ENCODE data around the gene DMD.
"Not testable (repeated sequence)": the region's sequence is repeated elsewhere in the genome, so short reads cannot be mapped to it uniquely, and the experiment has no call there.

DMD gene

GRCh38 chrX:33149580-33149979 lies 61.8 kb downstream of the DMD start:
- DNase-seq, result no peak

GRCh38 chrX:33149085-33149484 lies 62.3 kb downstream of the DMD start:
- no peak for DNase-seq

DNA sequence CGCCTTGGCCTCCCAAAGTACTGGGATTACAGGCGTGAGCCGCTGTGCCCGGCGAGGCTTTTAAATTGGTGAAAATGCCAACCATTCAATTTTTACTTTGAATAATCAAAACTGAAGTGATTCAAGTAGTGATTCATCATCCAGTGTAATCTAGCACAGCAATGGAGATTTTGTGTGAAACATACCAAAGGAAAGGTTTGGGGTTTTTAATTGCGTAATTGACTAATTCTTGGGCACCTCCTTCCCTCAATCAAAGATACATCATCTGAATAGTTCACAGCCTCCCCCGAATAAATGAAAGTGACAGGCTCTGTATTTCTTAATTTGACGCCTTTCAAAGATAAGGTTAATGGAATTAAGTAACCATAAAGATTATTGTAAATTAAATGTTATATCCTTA lies 69.0 kb downstream of the DMD start:
- DNase-seq, result no peak

DNA sequence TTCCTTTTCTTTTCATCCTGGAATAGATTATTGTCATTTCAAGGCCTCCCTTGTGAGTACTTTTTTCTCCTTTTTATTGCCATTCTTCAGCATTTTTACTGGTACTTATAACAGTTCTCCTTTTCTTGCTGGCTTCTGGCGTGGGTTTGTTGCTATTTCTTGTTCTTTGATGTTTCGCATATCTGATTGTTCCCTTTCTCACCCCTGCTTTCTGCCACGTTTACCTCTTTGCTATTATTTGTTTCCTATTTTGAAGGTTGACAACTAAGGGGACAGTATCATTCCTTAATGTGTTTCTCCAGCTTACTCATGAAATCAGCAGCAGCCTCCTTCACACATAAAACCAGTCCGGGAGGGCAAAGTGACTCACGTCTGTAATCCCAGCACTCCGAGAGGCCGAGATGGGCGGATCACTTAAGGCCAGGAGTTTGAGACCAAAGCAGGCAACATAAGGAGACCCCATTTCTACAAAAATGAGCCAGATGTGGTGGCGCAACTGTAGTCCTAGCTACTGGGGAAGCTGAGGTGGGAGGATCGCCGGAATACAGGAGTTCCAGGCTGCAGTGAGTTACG lies 72.6 kb downstream of the DMD start:
- peak; percentile 83 for DNase-seq

- DNase-seq, result no peak
Measured at GRCh38 chrX:33134164-33134563, 77.2 kb downstream of the DMD start.

DNA sequence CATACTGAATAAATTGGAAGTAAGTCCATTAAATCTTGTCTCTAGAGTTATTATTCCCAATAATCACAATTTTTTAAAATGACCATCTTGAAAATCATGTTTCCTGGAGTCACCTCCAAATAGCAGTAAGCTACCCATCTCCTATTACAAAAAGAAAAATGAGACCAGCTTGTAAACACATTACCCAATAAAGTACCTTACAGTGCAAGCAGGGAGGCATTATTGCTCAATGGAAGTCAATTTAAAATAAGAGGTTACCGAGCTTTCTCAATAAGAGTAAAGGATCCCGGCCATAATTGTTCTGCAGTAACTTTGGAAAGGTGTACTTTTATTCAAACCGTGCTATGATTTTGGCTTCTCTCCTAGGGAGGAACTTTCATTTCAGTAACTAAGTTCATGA lies 78.0 kb downstream of the DMD start:
- DNase-seq, result no peak

DNA sequence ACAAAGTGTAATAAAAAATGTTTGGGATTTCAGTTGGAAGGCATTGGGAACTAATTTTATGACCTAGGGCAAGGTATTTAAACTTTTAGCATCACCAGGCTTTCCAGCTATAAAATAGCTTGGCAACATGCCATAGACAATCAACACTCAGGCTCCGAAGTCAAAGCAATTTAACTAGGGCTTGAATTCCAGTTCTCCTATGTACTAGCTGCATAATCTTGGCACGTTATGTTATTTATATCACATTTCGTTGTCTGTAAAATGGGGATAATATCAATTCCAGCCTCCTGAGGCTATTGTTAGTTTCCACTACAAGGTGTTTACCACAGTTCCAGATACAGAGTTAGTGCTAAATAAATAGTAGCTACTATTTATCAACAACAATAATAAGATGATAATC lies 78.8 kb downstream of the DMD start:
- DNase-seq, result no peak

GRCh38 chrX:33129607-33130006 lies 81.7 kb downstream of the DMD start:
- no peak for DNase-seq

GRCh38 chrX:33128048-33128805 lies 83.1 kb downstream of the DMD start:
- no peak for DNase-seq

GRCh38 chrX:33126469-33126868 lies 84.9 kb downstream of the DMD start:
- DNase-seq, result no peak

- DNase-seq, result no peak
Measured at GRCh38 chrX:33109858-33110257, 101.5 kb downstream of the DMD start.

DNA sequence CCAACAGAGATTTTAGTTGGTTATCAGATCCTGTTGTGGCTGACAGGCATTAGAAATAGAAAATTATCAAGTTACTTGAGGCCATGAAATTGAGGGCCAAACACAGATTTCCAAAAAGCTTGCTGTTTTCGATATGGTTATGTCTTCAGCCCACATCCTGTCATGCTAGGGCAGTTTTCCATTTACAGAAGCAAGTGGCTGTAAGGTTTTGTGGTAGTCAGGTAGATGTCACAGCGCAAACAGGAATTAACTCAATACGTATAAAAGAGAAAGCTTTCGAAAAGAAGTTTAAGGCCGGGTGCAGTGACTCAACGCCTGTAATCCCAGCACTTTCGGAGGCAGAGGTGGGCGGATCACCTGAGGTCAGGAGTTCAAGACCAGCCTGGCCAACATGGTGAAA lies 104.6 kb downstream of the DMD start:
- DNase-seq, result no peak

- no peak for DNase-seq
Measured at GRCh38 chrX:33095079-33095478, 116.3 kb downstream of the DMD start.

DNA sequence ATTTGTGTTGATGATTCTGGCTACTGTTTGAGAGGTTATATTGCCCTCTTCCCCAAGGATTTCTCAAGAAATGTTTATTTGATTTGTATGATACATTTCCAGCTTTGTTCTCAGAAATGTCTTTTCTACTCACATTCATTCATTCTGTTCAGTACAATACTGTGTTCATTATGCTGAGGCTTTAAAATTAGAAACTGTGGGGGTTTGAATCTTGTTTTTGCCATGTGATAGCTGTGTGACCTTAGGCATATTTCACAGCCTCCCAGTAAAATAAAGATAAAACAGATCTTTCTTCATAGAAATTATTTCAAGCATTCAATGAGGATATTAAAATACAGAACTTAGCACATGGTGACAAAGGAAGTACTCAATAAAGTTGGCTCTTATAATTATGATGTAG lies 123.9 kb downstream of the DMD start:
- DNase-seq, result no peak

GRCh38 chrX:33086886-33087285 lies 124.5 kb downstream of the DMD start:
- DNase-seq, result no peak

DNA sequence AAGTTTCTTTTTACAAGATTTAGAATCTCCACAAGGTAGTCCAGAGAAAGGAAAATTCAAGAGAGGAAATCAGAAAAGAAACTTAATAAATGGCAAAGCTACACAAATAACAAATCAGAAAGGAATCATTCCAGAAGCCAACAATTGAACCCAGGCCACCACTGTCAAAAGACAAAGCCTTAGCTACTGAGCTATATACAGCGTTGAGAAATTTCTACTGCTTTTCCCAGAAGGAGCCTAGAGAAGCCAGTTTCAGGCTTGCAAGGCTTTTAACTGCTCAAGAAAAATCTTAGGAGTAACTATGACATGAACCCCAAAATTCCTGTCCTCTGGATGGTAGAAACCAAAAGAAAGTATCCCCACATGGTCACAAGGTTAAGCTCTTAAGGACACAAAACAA lies 129.0 kb downstream of the DMD start:
- no peak for DNase-seq

- DNase-seq, result no peak
Measured at GRCh38 chrX:33078273-33078672, 133.1 kb downstream of the DMD start.

GRCh38 chrX:33073660-33074059 lies 137.7 kb downstream of the DMD start:
- not testable (repeated sequence) for DNase-seq

DNA sequence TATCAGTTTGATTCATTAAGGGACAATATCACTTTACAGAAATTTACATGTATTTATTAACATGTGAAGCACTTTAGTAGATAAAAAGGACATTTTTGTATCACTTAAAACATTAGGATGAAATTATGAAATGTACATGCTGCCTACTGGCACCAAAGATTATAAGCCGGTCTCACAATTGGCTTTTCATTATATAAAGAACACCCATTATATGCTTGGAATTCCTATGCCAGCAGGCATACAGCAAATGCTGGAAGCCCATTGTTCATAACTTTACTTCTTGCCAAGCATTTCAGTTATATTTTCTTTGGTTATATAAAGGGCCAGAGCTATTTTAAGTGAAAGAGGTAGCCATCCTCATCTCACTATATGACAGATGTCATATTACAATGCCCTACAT lies 145.9 kb downstream of the DMD start:
- no peak for DNase-seq

DNA sequence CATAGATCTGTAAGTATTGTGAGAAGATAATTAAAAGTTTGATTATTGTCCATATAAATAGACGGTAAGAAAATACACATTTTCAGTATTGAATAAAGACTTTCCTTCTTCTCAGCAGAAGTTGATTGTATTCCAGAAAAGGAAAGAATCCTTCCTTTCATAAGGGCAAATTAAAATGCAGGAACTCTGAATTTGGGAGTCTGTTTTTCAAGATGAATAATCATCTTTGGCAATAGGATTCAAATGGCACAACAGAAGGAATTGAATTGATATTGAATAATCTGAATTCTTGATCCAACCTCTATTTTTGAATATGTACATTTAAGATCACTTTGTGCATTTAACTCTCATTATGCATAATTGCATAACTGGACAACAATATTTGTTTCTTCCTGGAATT lies 149.3 kb downstream of the DMD start:
- DNase-seq, result no peak

DNA sequence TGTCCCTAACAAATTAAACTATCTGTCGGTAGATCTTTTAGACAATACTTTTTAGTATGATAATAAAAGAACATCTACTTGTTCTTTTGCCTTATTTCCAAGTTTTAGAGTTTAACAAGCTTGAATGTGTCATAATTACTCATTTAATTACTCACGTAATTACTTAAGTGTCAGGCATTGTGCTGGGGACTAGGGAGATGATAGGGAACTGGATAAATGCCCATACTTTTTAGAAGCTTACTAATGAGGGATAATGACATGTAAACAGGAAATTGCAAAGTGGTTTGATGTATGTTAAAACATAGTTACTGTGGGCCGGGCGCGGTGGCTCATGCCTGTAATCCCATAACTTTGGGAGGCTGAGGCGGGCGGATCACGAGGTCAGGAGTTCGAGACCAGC lies 158.3 kb downstream of the DMD start:
- DNase-seq, result no peak

GRCh38 chrX:33045882-33046281 lies 165.5 kb downstream of the DMD start:
- no peak for DNase-seq

DNA sequence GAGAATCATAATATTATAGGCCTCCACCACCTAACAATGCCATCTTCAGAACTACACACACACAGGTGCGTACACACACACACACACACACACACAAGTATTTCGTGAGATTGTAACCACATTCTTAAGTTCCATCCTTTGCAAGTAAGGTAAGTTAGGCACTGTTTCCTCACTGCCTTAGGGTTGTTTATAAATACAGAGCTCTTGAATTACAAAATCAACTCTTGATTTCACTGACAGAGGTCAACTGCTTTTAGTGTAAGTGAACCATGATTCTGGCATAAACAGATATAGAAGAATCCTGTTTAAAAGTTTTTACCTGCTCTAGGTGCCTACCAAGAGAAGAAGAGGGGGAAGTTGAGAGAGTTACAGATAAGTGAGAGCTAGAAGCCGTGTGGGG lies 166.1 kb downstream of the DMD start:
- DNase-seq, result no peak

- DNase-seq, result no peak
Measured at GRCh38 chrX:33041141-33041540, 170.2 kb downstream of the DMD start.

DNA sequence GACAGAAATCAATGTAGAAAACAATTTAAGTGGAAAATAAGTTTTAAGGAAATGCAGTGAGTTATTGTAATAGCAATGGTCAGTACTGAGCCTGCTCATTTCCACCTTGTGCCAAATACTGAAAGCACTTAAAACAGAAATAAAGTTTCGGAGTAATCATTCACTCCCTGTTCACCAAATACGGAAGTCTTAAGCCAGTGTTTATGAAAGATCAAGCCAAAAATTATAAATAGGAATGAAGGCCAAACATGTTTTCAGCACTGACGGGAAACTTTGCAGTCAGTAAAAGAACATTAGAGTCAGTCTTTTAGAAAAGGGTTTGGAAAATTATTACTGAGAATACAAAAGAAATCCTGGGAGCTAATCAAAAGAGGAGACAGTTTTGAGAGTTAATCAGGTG lies 178.6 kb downstream of the DMD start:
- no peak for DNase-seq
